ENCODE data around the gene TMOD2.

Gene TMOD2

DNA sequence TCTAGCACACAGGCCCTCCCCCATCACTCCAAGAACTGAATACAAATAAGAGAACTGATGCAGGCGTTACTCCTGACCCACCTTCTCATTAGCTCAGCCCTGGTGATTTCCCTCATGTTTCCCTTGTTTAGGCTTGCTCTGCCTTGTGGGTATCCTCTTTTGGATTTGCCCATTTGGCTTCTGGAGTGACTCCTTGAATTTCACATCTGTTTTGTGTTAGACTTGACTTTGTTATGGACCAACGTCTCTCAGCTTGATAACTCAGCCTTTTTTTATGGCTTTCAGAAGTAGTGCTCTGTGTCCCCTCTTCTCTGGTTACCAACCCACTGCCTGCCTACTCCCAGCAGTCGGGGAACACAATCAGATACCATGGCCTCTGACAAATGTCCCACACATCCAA lies 66.8 kb downstream of the TMOD2 start:
- no peak for DNase-seq (ENCODE audit: low read depth)

DNA sequence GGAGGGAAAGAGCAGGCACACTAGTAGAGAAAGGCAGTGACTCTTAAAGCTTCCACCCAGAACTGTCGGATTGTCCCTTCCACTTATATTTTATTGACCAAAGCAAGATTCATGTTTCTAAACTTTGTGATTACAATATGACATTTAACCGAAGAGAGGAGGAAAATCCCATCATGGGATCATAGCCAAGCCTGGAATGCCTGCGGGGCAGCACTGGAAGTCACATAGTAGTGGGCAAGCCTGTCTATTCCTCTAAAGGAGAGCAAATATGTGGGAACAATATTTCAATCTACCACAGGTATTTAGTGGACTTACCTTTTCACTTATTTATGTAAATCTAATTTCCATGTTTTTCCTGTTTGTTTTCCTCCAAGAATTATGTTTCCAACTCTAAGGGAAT lies 74.3 kb downstream of the TMOD2 start:
- DNase-seq (ENCODE audit: low read depth) = no peak

DNA sequence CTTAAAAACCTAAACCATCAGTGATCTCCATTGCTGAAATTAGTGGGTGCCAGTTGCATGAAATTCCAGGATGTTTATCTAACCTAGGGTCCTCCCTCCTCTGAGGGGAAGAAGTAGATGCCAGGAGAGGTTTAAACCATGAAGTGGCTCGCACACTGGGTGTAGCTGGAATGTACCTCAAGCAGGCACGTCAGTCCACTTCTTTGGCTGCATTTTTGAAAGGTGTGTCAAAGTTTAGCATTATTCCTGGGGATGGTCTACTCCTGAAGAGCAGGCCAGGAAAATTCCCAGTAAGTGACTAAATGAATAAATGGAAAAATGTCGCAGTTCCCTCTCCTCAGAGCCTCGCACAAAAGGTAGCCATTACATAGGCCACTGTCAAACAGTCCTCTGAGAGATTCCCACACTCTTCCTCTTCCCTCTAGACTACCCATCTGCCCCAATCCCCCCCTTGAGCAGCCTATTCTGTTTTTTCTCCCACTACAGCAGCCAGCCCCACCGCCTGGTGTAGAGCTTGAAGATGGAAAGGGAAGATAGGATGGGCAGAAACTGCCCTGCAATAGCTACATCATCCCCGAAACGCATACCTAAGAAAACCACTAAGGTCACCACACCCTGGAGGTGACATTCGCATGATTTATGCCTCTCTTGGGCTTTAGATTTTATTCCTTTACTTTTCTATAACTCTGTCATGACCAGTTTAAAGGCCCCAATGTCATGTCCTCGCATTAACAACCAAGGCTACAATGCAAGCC lies 77.4 kb downstream of the TMOD2 start:
- no peak for DNase-seq (ENCODE audit: low read depth)

DNA sequence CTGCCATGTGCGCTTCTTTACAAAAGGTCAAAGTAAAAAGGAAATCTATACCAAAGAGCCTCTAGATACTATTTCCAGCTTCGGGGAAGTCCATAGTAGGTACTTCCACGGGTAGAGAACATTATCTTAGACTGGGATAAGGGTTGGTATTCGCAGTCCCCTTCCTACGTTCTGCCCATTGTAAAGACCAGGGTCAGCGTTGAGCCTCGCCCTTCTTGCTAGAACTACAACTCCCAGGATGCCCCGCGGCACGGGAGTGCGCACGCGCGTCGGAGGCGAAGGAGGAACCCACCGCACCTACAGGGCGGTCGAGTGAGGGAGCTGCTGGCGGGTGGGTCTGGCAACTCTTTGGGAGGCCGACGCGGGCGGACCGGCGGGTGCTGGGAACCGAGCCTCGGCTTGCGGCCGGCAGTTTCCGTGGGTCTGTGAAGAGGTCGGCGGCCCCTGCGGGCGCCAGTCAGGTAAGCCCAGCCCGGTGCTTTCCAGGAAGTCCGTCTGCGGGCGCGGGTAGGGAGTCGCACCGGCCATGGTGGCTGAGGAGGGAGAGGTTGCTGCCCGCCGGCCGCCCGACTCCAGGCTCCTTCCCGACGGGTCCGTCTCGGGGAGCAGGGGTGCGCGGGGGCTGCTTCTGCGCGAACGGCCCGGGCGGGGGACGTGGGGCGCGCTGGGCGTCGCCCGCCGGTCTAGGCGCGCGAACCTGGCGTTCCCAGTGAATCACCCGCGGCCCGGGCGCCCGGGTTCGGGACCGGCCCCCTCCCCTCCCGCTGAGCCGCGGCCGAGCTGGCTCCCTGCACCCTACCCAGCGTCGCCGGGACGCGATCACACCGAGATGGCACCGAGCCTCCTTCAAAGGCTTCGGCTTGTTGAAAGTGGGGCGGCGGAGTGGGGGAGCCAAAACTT lies 78.2 kb downstream of the TMOD2 start, which contains the start of gene TMOD3:
Gene TMOD3 (plus strand): TSS at position 278 of the 900 bp plus-strand sequence. CDS start 33,232 bp downstream, outside the sequence.
- peak; percentile 92 for DNase-seq (ENCODE audit: low read depth)

DNA sequence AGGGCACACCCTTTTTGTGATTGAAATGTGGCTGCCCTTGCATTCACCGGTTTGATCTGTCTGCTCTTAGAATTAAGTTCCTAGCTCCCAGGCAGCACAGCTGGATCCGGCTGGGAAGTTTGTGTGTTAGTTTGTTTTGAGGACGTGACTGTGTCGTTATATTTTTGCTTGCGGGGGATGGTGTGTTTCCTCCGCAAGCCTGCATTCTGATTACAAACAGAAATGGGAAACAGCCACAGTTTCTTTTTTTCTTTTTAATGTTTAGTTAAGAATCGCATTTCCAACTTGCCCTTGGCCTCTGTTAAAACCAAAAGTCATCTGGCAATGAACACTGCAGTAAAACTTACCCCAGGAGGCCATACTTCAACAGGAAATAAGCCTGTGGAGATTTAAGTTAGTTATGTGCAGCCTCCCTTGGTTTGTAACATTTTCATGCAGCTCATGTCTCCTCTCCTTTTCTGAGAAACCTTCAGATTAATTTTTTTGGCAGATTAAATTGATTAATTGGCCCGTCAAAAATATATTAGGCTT lies 78.9 kb downstream of the TMOD2 start:
- DNase-seq (ENCODE audit: low read depth) = no peak

DNA sequence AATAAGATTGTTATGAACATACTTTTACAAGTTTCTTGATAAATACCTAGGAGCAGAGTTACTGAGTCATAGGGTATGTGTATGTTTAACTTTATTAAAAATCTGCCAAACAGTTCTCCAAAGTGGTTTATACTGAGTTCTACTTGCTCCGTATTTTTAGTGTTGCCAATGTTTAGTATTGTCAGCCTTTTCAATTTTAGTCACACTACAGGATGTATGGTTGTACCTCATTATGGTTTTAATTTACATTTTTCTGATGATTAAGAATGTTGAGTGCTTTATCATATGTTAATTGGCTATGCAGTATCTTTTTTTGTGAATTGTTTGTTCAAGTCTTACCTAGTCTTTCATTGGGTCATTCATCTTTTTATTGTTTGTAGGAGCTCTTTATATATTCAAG lies 82.4 kb downstream of the TMOD2 start:
- DNase-seq (ENCODE audit: low read depth) = no peak

DNA sequence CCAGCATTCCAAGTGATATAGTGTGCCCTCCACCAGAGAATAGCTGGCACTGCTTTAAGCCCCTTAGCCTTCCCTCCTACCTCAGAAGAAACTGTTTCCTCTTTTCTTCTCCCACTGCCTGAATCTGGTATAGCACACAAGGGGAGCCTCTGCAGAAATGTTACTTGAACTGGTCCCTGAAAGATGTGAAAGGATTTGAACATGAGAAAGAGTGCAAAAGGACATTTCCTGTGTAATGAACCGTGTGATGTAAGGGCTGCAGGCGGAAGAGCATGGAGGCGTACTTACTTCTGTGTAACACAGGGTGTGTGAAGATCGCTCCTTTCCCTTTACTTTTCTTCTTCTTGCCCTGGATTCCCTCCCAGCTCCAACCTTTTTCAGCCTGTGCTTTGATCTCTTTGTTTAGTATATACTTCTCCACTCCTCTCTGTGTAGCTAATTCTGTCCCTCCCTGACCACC lies 86.4 kb downstream of the TMOD2 start:
- DNase-seq (ENCODE audit: low read depth) = no peak

DNA sequence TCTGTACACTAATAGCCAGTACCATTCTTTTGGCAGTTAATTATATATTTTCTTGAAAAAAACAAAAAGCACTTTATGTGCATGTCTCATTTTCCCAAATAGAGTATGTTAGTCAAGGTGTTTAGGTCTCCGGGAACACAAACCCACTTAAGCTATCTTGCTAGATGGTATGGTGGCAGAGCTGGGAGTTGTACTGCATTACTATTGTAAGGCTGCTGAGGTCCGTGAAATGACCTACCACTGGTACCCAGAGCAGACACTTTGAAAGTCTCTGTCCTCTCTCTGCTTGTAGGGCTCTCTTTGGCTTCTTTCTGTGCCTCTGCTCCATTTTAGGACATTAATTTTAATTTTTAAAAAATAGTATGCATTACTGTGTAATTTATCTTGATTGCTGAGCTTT lies 86.9 kb downstream of the TMOD2 start:
- no peak for DNase-seq (ENCODE audit: low read depth)

DNA sequence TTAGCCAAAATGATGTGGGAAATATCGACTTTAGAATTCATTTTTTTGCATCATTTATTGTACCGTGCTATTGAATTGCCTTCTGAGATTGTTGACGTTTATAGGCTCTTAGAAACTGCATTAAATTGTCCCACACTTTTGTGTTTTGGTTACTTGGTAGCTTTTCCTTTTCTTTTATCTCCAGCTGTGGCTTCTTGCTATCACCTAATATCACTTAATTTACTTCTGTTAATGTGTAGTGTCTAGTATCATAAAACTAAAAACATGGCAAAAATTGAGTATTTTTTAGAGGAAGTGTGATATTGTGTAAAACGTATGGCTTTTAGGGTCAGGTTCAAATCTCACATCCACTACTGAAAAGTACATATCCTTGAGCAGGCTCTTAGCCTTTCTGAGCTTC lies 89.3 kb downstream of the TMOD2 start:
- no peak for DNase-seq (ENCODE audit: low read depth)

DNA sequence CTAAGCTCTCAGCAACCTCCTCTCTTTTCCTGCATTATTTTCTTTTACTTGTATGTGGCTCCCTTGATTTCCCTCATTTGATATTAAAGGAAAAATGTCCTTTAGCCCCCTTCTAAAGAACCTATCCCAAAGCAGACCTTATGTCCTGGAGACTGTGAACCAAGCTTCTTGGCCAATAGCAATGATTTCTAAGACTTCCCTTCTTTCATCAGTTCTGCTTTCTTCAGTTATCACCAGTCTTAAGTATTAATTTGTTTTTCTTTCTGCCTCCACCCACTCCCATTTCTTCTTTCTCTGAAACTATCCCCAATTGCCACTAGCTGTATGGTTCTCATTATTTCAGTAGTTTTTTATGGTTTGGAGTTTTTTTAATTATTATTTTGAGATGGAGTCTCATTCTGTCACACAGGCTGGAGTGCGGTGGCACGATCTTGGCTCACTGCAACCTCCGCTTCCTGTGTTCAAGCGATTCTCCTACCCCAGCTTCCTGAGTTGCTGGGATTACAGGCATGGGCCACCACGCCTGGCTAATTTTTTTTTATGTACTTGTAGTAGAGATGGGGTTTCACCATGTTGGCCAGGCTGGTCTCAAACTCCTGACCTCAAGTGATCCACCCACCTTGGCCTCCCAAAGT lies 90.1 kb downstream of the TMOD2 start:
- DNase-seq (ENCODE audit: low read depth) = no peak

DNA sequence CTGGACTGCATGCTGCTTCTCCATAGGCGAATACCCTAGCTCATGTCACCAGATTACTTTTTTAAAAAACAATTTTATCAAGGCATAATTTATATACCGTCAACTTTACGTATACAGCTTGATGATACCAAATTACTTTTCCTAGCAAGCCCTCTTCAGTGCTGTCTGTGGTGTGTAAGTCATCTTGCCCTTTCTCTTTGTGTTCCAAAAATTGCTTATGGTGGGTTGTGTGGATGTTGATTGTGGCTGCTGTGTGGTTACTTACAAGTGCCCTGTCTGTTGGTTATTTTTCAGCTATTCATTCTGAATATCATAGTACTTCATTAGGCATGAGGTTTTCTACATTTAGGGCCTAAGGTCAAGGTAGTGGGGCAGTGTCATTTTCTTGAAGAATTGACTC lies 90.9 kb downstream of the TMOD2 start:
- DNase-seq (ENCODE audit: low read depth) = no peak

DNA sequence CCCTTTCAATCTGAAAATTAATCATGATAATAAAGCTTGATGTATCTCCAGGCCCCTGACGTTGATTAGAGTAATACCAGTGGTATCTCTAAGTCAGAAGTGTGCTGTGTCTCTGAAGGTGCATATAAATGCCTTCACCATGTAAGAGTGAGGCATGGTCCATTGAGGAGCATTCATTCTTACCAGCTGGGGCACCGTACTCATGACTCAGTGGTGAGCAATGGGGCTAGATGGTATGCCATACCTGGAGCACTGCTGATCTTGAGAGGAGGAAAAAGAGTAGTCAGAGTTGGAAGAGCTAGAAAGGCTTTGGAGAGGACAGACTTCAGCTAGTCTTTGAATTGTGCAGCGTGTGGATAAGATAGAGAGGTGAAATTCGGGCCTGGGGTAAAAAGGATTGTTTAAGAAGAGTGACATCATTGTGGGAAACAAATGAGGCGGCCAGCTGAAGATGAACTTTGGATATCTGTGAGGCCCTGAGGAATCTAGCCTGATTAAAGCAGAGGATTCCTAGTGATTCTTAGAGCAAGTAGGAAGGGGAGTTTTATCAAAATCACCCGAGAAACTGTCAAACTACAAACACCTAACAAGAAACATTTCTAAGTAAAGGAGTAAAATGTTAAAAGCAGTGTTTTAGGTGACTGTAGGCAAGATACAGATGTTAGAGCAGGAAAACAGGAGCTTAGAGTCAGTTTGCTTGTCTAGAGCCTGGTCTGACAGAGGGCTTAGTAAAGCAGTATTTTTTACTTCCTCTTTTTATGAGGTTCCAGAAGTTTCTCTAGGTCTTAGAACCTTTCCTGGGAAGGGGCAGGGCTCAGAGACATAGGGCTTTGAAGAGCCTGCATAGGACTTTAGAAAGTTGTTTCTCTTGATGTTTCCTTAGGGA lies 91.7 kb downstream of the TMOD2 start:
- no peak for DNase-seq (ENCODE audit: low read depth)

DNA sequence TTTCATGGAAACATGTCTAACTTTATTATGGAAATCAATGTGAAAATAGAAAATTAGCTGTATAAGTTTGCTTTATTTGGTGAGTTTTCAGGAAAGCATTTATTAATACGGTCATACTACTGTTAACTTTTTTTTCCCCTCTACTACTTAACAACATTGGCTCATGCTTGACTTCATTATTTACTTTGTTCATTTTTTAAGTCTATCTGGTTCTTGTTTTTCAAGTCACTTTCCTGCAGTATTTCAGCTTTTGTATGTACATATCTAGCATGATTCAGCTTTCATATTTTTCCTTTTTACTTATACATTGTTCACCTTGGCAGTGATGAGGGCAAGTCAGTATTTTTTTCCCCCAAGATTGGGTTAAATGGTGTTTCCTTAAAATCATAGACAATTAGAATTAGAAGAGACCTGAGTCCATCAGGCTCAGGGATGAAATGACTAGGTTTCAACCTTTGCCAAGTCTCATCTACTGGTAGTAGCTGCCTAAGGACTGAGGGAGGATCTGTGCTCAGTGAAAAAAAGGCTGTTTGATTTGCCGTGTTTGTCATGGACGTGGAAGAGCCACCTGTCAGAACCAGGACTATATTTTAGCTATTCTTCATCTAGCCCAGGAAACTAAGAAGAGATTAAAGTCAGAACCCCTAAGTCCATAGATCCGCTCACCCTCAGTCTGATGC lies 93.5 kb downstream of the TMOD2 start:
- DNase-seq (ENCODE audit: low read depth) = no peak

DNA sequence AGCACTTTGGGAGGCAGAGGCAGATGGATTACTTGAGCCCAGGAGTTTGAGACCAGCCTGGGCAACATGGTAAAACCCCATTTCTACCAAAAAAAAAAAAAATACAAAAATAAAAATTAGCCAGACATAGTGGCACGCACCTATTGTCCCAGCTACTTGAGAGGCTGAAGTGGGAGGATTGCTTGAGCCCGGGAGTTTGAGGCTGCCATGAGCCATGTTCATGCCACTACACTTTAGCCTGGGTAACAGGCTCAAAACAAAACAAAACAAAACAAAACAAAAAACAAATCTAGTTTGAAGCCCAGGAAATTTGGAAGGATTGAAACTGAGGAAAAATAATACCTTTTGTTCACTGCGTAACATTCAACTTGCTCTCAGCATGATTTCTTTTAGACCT lies 94.7 kb downstream of the TMOD2 start:
- DNase-seq (ENCODE audit: low read depth) = no peak

DNA sequence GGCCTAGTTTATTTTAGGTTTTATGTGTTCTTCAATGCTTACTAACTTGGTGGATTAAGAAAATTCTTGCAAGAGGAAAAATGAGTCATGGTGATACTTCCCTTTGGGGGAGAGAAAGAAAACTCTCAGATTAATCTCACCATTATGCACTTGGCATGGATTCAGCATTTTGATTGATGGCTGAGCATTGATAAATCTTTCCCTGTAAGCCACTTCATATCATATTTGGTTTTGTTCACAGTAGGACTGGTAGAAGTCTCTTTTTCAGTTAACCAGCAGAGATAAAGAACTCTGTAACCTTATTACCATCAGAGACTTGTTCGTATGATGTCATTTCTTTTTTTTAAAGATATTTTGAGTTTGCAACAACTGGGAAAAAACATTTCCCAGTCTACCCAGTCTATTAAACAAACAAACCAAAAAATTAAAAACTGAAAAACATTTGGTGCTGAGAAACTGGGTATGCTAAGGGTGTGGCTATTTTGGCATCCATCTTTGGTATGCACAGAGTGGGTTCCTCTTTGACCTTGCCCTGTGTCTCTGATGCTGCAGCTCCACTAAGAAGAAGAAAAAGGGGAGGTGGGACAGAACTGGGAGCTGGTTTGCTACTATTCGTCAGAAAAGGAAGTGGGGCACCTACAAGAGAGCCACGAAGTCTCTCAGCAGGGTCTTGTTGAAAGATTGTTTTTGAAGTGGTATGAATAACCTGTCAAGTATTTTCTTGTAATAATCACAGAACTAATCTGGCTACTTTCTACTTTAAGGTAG lies 95.2 kb downstream of the TMOD2 start:
- DNase-seq (ENCODE audit: low read depth) = no peak

DNA sequence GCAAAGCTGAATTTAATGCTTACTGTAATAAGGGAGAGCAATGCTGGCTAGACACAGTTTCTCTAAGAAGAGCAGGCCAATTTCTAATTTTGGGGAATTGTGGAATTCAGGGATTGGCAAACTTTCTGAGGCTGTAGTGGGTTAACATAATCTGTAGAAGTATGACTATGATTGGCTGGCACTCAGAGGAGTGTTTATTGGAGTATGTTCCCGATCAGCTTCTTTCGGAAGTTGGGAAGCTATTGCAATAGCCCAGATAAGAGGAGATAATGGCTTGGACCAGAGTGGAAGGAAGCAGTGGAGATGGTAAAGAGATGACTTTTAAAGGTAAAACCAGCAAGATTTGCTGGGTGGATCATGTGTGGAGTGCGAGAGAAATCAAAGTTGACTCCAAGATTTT lies 97.4 kb downstream of the TMOD2 start:
- no peak for DNase-seq (ENCODE audit: low read depth)

DNA sequence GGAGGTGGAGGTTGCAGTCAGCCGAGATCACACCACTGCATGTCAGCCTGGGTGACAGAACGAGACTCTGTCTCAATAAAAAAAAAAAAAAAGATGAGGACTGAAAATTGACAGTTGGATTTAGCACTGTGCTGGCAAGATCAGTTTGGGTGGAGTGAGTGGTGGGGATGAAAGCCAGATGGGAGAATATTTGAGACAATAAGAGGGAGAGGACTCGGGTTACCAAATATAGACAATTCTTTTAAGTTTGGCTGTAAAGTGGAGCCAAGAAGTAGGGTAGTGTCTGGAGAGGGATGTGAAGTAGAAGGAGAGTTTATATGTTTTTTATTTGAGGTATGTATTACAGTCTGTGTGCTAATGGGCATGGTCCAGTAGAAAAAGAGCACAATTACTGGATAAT lies 98.5 kb downstream of the TMOD2 start:
- no peak for DNase-seq (ENCODE audit: low read depth)

DNA sequence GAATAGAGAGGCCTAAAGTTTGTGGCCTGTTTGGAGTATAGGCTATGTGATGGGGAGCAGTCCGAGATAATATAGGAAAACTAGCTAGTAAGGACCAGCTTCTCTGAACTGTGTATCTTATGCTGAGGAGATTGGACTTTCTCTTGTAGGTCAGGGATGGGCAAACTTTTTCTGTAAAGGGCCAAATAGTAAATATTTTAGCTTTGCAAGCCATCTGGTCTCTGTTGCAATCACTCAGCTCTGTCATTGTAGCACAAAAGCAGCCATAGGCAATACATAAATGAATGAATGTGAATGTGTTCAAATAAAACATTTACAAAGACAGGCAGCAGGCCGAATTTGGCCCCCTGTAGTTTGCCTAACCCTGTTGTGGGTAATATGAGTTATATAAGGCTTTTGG lies 102.6 kb downstream of the TMOD2 start:
- no peak for DNase-seq (ENCODE audit: low read depth)

DNA sequence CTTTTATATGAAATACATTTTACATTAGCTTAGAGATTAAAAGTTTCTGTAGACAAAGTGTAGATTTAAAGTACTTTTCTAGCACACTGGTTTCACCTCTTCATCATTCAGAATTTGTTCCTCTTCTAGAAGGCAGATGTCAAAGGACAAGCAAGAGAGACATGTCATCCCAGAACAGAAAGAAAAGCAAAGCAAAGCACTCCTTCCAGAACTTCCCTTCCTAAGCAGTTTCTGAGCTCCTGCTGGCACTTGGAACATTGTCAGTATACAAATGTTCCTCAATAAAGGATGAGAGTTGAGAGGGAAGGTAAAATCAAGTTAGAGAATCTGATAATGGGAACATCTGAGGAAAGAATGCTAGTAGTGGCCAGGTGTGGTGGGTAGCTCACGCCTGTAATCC lies 104.2 kb downstream of the TMOD2 start:
- DNase-seq (ENCODE audit: low read depth) = no peak

Measured in activated T-cell treated with anti-CD3 and anti-CD28 coated beads for 1 hour (primary cell).